HUDEP-2 (cell line): Measurements from ENCODE around the gene RBP5.

ENCODE experiments used
- DNase-seq, 76 experiments: peaks; one replicate each; lab custom pipeline; 2025; ENCODE audit not compliant: unreplicated experiment in 76 of 76; lab: John Stamatoyannopoulos, UW

Gene RBP5

GRCh38 chr12:7128681-7129286, at the start of gene RBP5:
Gene RBP5 (minus strand): TSS chr12:7128889. CDS start chr12:7128775, 114 bp downstream.
- DNase-seq: no peak

- no peak for DNase-seq
Measured at GRCh38 chr12:7178481-7178880, 49.8 kb upstream of the RBP5 start.

- no peak for DNase-seq
Measured at GRCh38 chr12:7176595-7176994, 47.9 kb upstream of the RBP5 start.

GRCh38 chr12:7175493-7175892, 46.8 kb upstream of the RBP5 start:
- no peak for DNase-seq

GRCh38 chr12:7171854-7172253, 43.2 kb upstream of the RBP5 start:
- DNase-seq: no peak

- DNase-seq: no peak
Measured at GRCh38 chr12:7169951-7170350, 41.3 kb upstream of the RBP5 start.

- DNase-seq: peak in 6 of 76 experiments; percentile 2 to 5 (median 2)
Measured at GRCh38 chr12:7162691-7163114, 34.0 kb upstream of the RBP5 start.

- no peak for DNase-seq
Measured at GRCh38 chr12:7161811-7162210, 33.1 kb upstream of the RBP5 start.

GRCh38 chr12:7161327-7161726, 32.6 kb upstream of the RBP5 start:
- no peak for DNase-seq

GRCh38 chr12:7160183-7160582, 31.5 kb upstream of the RBP5 start:
- DNase-seq: no peak

- no peak for DNase-seq
Measured at GRCh38 chr12:7158781-7159609, 30.3 kb upstream of the RBP5 start.

GRCh38 chr12:7157391-7157790, 28.7 kb upstream of the RBP5 start:
- DNase-seq: no peak

GRCh38 chr12:7156259-7157197, 27.8 kb upstream of the RBP5 start:
- DNase-seq: no peak

GRCh38 chr12:7155471-7156034, 26.9 kb upstream of the RBP5 start:
- DNase-seq: no peak

GRCh38 chr12:7154901-7155470, 26.3 kb upstream of the RBP5 start:
- DNase-seq: no peak

- no peak for DNase-seq
Measured at GRCh38 chr12:7154042-7154441, 25.4 kb upstream of the RBP5 start.

- no peak for DNase-seq
Measured at GRCh38 chr12:7152818-7153217, 24.1 kb upstream of the RBP5 start.

GRCh38 chr12:7151532-7151931, 22.8 kb upstream of the RBP5 start:
- no peak for DNase-seq

GRCh38 chr12:7150841-7151240, 22.2 kb upstream of the RBP5 start:
- no peak for DNase-seq

GRCh38 chr12:7150356-7150755, 21.7 kb upstream of the RBP5 start:
- no peak for DNase-seq
